ENCODE data around the gene SPOCK1. TPM values are rescaled to one million over a fixed set of nuclear protein-coding genes. Genes with fewer than 3 reads are reported as not detected.

Gene SPOCK1
- polyA plus RNA-seq, 3 donors: 1.8 to 5.7 (median 2.1) TPM

GRCh38 chr5:137461391-137462264, 37.5 kb downstream of the SPOCK1 start:
- H3K9ac ChIP-seq (ENCODE audit: insufficient read depth, low read length, poor library complexity, severe bottlenecking): no peak overlapping the region
- no peak overlapping the region for H3K27ac ChIP-seq (ENCODE audit: low read depth in 1 of 2, low read length in 2 of 2)
- Mint-ChIP-seq H3K4me3 (no peak overlapping the region), H3K4me1 (no peaks in the 10 kb centered on the region), H3K9me3 (no peaks in the 10 kb centered on the region), H3K36me3 (no peaks in the 10 kb centered on the region), H3K27ac (no peak overlapping the region), H3K27me3 (ENCODE audit: low read depth in 3 of 3) (peaks cover 4 to 9% (median 7%) of the 10 kb centered on the region in 3 donors)
- intact Hi-C loops (cut with micrococcal nuclease): no loop called here
- H3K27me3 ChIP-seq (ENCODE audit: control insufficient read depth in 2 of 2, insufficient read depth in 2 of 2, low read length in 2 of 2): no peaks in the 10 kb centered on the region
- no peaks in the 10 kb centered on the region for H3K79me2 ChIP-seq (ENCODE audit: insufficient read depth, low read length)
- H2AFZ ChIP-seq (ENCODE audit: insufficient read depth, low read depth, low read length, poor library complexity, severe bottlenecking): no peak overlapping the region
- no peak overlapping the region for H3K4me2 ChIP-seq (replicated peaks; ENCODE audit: extremely low read depth, low read length, poor library complexity, severe bottlenecking)
- no peak overlapping the region for H3K4me3 ChIP-seq (replicated peaks in 1 of 3; ENCODE audit: low read depth in 2 of 3, low read length in 3 of 3)
- H4K20me1 ChIP-seq (ENCODE audit: insufficient read depth, low read length): no peaks in the 10 kb centered on the region
- TF ChIP-seq, protein P1, sequence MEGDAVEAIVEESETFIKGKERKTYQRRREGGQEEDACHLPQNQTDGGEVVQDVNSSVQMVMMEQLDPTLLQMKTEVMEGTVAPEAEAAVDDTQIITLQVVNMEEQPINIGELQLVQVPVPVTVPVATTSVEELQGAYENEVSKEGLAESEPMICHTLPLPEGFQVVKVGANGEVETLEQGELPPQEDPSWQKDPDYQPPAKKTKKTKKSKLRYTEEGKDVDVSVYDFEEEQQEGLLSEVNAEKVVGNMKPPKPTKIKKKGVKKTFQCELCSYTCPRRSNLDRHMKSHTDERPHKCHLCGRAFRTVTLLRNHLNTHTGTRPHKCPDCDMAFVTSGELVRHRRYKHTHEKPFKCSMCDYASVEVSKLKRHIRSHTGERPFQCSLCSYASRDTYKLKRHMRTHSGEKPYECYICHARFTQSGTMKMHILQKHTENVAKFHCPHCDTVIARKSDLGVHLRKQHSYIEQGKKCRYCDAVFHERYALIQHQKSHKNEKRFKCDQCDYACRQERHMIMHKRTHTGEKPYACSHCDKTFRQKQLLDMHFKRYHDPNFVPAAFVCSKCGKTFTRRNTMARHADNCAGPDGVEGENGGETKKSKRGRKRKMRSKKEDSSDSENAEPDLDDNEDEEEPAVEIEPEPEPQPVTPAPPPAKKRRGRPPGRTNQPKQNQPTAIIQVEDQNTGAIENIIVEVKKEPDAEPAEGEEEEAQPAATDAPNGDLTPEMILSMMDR (IDR thresholded peaks at IDR 0.05): no peak
- H3K4me1 ChIP-seq (ENCODE audit: control insufficient read depth in 1 of 2, insufficient read depth in 2 of 2, low read length in 2 of 2): no peaks in the 10 kb centered on the region
- no peaks in the 10 kb centered on the region for H3K9me3 ChIP-seq (replicated peaks in 1 of 2; ENCODE audit: control insufficient read depth in 1 of 2, insufficient read depth in 1 of 2, low read length in 2 of 2)
- DNase-seq: no peak
- WGBS (ENCODE audit: insufficient coverage): 94% methylated on average over 5 of the region's 6 CpGs
- H3K36me3 ChIP-seq (replicated peaks in 1 of 2; ENCODE audit: control insufficient read depth in 1 of 2, insufficient read depth in 2 of 2, low read length in 2 of 2): no peaks in the 10 kb centered on the region

DNA sequence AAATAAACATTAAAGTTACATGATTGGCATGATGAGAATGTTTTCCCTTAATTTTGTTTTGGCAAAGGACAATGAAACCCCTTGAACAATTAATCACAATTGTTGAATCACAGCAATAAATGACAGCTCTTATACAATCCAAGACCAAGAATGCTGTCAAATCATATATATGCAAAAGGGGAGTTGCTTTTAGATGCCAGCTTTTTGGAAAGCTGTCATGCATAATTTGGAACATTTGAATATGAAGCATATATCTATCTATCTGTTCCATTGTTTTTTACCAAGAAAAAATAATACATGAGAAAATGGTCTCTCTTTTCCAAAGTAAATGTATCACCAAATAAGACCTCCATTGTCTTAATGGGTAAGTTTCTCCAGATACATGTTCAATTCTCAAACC, 44.5 kb downstream of the SPOCK1 start:
- peaks cover 1 to 4% (median 3%) of the 10 kb centered on the region in 3 donors for H3K27me3 Mint-ChIP-seq (ENCODE audit: low read depth in 3 of 3)
- no peaks in the 10 kb centered on the region for H3K4me1 Mint-ChIP-seq
- H3K4me3 Mint-ChIP-seq: no peak overlapping the region
- Histone ChIP-seq H3K9ac (ENCODE audit: insufficient read depth, low read length, poor library complexity, severe bottlenecking) (no peak overlapping the region), H3K27ac (ENCODE audit: low read depth in 1 of 2, low read length in 2 of 2) (no peak overlapping the region), H4K20me1 (ENCODE audit: insufficient read depth, low read length) (no peaks in the 10 kb centered on the region), H3K4me3 (replicated peaks in 1 of 3; ENCODE audit: low read depth in 2 of 3, low read length in 3 of 3) (no peak overlapping the region), H2AFZ (ENCODE audit: insufficient read depth, low read depth, low read length, poor library complexity, severe bottlenecking) (no peak overlapping the region), H3K9me3 (replicated peaks in 1 of 2; ENCODE audit: control insufficient read depth in 1 of 2, insufficient read depth in 1 of 2, low read length in 2 of 2) (no peaks in the 10 kb centered on the region), H3K79me2 (ENCODE audit: insufficient read depth, low read length) (no peaks in the 10 kb centered on the region), H3K4me2 (replicated peaks; ENCODE audit: extremely low read depth, low read length, poor library complexity, severe bottlenecking) (no peak overlapping the region), H3K27me3 (ENCODE audit: control insufficient read depth in 2 of 2, insufficient read depth in 2 of 2, low read length in 2 of 2) (no peaks in the 10 kb centered on the region), H3K4me1 (ENCODE audit: control insufficient read depth in 1 of 2, insufficient read depth in 2 of 2, low read length in 2 of 2) (no peaks in the 10 kb centered on the region), H3K36me3 (replicated peaks in 1 of 2; ENCODE audit: control insufficient read depth in 1 of 2, insufficient read depth in 2 of 2, low read length in 2 of 2) (no peaks in the 10 kb centered on the region)
- no peaks in the 10 kb centered on the region for H3K36me3 Mint-ChIP-seq
- no peak for DNase-seq
- H3K9me3 Mint-ChIP-seq: no peaks in the 10 kb centered on the region
- intact Hi-C loops (cut with micrococcal nuclease): no loop called here
- no peak overlapping the region for H3K27ac Mint-ChIP-seq
- TF ChIP-seq, protein P1 (IDR thresholded peaks at IDR 0.05): no peak
